ENCODE measurements around the gene HDAC5.

GRCh38 chr17:44155488-44155887, 32.0 kb upstream of the HDAC5 start:
- TF ChIP-seq ZNF274 (IDR thresholded peaks at IDR 0.05; ENCODE audit: low read depth, low read length) (no peak), SUZ12 (IDR thresholded peaks at IDR 0.05; ENCODE audit: extremely low read depth, insufficient read depth, insufficient read length) (no peak)
